ENCODE results near the gene LMF1.

- no peak for TF ChIP-seq CTCF (IDR thresholded peaks at IDR 0.05; ENCODE audit: insufficient read depth, low read length, poor library complexity, severe bottlenecking)
- TF ChIP-seq EZH2phosphoT487 (conservative IDR thresholded peaks at IDR 0.05; ENCODE audit: low read length): no peak
Measured at GRCh38 chr16:911604-912321, 59.0 kb downstream of the LMF1 start.

Data from SU-DHL-6 (cell line).